ENCODE data around the gene BLOC1S5. TPM values are rescaled to one million over a fixed set of nuclear protein-coding genes. Genes with fewer than 3 reads are reported as not detected.

BLOC1S5 gene
- total and polyA plus RNA-seq, 2 of the 8 experiments (the other 6 are each of a cell fraction or from before 2014, with no cell fraction given) = 3.4 to 17.2 TPM

DNA sequence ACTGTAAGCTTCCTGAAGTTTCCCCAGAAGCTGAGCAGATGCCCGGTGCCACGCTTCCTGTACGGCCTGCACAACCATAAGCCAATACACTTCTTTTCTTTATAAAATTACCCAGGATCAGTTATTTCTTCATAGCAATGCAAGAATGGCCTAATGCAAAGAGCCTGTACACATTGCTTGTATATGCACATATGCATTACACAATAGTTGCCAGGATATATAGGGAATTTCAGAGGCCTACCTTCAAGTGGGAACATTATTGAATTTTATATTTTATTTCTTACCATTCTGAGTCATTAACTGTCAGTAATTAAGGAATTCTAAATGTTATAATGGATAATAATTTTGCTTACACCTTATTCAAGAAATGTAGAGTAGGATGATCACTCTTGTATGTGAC is 93.6 kb downstream of the BLOC1S5 start (continued):
- TF ChIP-seq, protein P1, sequence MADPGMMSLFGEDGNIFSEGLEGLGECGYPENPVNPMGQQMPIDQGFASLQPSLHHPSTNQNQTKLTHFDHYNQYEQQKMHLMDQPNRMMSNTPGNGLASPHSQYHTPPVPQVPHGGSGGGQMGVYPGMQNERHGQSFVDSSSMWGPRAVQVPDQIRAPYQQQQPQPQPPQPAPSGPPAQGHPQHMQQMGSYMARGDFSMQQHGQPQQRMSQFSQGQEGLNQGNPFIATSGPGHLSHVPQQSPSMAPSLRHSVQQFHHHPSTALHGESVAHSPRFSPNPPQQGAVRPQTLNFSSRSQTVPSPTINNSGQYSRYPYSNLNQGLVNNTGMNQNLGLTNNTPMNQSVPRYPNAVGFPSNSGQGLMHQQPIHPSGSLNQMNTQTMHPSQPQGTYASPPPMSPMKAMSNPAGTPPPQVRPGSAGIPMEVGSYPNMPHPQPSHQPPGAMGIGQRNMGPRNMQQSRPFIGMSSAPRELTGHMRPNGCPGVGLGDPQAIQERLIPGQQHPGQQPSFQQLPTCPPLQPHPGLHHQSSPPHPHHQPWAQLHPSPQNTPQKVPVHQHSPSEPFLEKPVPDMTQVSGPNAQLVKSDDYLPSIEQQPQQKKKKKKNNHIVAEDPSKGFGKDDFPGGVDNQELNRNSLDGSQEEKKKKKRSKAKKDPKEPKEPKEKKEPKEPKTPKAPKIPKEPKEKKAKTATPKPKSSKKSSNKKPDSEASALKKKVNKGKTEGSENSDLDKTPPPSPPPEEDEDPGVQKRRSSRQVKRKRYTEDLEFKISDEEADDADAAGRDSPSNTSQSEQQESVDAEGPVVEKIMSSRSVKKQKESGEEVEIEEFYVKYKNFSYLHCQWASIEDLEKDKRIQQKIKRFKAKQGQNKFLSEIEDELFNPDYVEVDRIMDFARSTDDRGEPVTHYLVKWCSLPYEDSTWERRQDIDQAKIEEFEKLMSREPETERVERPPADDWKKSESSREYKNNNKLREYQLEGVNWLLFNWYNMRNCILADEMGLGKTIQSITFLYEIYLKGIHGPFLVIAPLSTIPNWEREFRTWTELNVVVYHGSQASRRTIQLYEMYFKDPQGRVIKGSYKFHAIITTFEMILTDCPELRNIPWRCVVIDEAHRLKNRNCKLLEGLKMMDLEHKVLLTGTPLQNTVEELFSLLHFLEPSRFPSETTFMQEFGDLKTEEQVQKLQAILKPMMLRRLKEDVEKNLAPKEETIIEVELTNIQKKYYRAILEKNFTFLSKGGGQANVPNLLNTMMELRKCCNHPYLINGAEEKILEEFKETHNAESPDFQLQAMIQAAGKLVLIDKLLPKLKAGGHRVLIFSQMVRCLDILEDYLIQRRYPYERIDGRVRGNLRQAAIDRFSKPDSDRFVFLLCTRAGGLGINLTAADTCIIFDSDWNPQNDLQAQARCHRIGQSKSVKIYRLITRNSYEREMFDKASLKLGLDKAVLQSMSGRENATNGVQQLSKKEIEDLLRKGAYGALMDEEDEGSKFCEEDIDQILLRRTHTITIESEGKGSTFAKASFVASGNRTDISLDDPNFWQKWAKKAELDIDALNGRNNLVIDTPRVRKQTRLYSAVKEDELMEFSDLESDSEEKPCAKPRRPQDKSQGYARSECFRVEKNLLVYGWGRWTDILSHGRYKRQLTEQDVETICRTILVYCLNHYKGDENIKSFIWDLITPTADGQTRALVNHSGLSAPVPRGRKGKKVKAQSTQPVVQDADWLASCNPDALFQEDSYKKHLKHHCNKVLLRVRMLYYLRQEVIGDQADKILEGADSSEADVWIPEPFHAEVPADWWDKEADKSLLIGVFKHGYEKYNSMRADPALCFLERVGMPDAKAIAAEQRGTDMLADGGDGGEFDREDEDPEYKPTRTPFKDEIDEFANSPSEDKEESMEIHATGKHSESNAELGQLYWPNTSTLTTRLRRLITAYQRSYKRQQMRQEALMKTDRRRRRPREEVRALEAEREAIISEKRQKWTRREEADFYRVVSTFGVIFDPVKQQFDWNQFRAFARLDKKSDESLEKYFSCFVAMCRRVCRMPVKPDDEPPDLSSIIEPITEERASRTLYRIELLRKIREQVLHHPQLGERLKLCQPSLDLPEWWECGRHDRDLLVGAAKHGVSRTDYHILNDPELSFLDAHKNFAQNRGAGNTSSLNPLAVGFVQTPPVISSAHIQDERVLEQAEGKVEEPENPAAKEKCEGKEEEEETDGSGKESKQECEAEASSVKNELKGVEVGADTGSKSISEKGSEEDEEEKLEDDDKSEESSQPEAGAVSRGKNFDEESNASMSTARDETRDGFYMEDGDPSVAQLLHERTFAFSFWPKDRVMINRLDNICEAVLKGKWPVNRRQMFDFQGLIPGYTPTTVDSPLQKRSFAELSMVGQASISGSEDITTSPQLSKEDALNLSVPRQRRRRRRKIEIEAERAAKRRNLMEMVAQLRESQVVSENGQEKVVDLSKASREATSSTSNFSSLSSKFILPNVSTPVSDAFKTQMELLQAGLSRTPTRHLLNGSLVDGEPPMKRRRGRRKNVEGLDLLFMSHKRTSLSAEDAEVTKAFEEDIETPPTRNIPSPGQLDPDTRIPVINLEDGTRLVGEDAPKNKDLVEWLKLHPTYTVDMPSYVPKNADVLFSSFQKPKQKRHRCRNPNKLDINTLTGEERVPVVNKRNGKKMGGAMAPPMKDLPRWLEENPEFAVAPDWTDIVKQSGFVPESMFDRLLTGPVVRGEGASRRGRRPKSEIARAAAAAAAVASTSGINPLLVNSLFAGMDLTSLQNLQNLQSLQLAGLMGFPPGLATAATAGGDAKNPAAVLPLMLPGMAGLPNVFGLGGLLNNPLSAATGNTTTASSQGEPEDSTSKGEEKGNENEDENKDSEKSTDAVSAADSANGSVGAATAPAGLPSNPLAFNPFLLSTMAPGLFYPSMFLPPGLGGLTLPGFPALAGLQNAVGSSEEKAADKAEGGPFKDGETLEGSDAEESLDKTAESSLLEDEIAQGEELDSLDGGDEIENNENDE (IDR thresholded peaks at IDR 0.05; ENCODE audit: insufficient replicate concordance, low read length) = no peak
- TF ChIP-seq TCF12 (IDR thresholded peaks at IDR 0.05; ENCODE audit: low read depth, low read length) (no peak), HDAC2 (IDR thresholded peaks at IDR 0.05; ENCODE audit: borderline replicate concordance in 1 of 2, low read depth in 2 of 2, low read length in 2 of 2) (no peak)
